Activated CD4-positive, alpha-beta T cell treated with anti-CD3 and anti-CD28 coated beads, Interleukin-2, amount 50 U/mL, for 48 hours (primary cell): ENCODE results near the gene SLC46A1.

Source experiments
- DNase-seq, 2 experiments: peaks; one replicate each; pipeline ENCODE4 v3.0.0-alpha.2; 2020

The SLC46A1 gene

DNA sequence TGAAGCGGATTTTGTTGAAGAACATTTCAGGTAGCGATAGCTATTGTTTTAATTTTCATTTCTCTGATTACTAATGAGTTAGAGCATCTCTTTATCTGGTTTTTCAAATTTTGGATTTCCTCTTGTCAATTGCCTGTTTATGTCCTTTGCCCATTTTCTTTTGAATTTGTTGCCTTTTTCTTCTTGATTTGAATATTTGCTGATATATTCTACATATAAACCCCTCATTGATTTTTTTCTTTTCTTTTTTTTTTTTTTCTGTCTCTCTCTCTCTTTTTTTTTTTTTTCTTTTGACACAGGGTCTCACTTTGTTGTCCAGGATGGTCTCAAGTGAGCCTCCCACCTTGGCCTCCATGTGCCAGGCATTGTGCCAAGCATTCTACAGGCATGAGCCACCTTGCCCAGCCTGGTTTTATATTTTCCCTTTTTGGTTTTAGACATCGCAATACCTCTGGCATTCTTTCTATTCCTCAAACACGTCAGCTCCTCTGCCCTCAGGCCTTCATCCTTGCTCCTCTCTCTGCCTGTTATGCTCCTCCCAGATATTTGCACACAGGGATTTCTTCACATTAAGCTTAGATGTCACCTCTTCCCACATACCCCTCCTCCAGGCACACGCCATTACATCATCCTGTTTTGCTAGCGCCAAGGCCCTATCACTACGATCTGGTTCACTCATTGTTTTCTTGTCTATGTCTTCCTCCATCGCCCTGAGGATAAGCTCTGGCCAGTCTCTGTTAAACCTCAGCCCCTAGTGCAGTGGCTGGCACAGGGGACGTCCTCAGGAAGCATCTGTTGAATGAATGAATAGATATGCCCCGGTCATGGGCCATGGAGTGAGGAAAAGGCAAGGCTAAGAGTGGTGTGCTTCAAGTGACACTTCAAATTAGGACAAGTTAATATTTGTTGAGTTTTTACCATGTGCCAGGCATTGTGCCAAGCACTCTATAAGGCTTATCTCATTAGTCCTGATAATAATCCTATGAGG is 25.9 kb downstream of the SLC46A1 start:
- DNase-seq: no peak

DNA sequence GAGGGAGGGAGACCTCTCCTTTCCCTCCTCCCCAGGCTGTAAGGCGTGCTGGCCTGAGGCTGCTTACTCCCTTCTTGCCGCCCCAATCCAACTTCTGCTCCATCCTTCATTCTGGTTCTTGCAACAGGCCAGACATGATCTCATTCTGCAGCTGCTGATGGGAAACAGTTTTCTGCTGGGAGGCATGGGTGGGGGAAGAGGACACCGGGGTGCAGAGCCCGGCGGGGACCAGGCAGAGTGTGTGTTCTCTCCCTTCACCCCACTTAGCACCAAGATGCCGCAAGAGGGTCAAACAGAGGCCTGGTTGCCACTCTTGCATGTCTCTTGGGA is 33.1 kb downstream of the SLC46A1 start:
- no peak for DNase-seq

DNA sequence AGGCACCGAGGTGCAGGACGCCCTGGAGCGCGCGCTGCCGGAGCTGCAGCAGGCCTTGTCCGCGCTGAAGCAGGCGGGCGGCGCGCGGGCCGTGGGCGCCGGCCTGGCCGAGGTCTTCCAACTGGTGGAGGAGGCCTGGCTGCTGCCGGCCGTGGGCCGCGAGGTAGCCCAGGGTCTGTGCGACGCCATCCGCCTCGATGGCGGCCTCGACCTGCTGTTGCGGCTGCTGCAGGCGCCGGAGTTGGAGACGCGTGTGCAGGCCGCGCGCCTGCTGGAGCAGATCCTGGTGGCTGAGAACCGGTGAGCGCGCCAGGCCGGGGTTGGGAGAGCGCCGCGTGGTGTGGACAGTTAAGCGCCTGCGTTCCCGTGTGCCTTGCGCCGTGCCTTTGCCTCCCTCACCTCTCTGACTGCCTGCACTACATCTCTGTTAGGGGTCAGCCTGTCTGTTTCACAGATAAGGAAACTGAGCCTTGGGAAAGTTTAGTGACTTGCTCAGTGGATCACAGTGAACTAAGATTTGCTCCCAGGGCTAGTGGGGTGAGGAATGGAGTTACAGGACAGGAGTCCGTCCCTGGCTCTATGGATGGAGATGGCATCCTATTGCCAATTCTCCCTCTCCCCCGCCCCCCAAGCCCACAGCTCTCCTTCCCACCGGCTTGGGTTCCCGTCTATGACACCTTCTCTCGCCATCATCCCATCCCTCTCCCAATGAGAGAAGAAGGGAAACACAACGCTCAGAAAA is 33.6 kb downstream of the SLC46A1 start:
- DNase-seq: peak; percentile 34 to 46

DNA sequence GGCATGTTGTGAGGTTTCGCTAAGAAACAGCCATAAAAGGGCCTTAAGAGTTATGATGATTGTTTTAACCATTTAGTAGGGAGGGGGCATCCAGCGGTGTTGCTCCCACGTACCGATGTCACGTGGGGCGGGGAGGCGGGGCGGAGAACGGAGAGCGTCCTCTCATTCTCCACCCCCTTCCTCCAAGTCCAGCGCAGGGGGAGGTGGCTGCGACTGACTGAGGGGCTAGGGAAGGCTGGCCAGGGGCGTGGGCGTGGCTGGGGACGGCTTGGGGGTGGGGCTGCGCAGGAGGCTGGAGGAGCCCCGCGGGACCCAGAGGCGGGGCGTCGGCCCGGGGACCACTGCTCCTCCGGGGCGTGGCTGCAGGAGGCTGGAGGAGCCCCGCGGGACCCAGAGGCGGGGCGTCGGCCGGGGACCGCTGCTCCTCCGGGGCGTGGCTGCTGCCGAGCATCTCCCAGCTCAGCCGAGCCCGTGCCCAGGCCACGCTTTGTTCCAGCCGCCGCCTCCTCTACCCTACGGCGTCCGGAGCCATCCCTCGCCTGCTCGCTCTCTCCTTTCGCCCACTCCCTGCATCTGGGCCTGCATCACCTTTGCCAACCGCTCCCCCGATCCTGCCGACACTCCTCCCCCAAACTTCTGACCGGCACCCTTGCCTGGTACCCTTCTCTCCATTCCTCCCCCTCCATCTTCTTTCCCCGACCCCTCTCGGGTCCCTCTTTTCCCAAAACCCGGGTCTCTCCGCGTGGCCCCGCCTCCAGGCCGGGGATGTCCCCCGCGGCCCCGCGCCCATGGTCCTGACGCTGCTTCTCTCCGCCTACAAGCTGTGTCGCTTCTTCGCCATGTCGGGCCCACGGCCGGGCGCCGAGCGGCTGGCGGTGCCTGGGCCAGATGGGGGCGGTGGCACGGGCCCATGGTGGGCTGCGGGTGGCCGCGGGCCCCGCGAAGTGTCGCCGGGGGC is 34.5 kb downstream of the SLC46A1 start, which contains the start of gene SARM1:
SARM1 (plus strand) TSS at position 450 of the 958 bp plus-strand sequence; CDS start at position 789, 339 bp downstream.
- peak; percentile 93 to 94 for DNase-seq

DNA sequence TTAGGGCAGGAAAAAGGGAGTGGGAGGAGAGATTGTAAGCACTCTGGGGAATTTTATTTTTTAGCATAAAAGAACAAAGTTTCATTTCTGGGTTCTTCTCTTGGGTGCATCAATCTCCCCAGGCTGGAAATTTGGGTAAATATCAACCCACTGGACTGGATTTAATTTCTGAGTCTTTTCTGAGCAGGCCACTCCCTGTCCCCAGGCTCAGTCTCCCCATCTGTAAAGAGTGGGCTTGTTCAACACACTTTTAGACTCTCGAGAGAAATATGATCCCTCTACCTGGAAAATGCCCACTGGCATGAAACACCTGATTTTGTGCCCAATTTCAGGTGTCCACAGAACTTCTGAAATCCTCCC is 35.3 kb downstream of the SLC46A1 start:
- DNase-seq: no peak

DNA sequence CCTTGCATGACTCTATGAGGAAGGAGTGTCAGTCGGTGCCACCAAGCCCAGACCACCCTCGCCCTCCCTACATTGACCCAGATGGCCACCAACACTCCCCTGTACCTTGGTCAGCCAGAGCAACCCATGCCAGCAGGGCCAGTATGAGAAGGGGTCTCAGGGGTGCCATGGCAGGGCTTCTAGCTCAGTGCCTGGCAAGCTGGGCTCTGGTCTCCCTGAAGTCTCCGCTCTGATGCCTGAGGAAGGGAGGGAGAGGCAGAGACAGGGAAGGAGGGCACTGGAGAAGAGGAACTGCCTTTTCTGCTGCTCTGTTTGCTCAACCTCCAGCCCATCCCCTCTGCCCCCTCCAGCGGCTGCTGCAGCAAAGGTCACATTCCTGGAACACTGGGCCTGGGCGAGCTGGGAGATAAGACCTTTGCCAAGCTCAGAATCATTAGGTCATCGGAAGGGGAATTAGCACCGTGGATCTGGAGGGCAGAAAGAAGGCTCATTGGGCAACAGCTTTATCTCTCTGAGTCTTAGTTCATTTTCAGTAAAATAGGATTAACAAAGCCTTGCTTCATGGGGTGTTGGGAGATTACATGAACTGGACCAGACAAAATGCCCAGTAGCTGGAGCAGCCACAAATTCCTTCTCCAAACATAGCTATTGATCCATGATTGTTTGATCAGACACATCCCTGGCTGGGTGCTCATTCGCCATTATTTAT is 35.8 kb downstream of the SLC46A1 start, which contains the start of gene VTN:
VTN (minus strand) TSS at position 273 of the 709 bp plus-strand sequence; CDS start at position 169, 104 bp downstream.
- no peak for DNase-seq

DNA sequence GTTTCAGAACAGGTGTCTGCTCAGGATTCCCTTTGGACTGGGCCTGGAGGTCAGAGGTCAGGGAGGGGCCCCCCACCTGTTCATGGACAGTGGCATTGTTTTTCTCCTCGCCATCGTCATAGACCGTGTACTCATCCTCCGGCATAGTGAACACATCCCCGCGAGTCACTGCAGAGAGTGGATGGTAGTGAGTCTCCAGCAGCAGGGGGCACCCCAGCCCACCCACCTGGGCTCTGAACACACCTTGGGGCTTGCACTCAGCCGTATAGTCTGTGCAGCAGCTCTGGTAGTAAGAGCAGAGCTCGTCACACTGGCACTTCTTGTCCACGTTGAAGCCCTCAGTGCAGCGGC is 36.4 kb downstream of the SLC46A1 start:
- no peak for DNase-seq

DNA sequence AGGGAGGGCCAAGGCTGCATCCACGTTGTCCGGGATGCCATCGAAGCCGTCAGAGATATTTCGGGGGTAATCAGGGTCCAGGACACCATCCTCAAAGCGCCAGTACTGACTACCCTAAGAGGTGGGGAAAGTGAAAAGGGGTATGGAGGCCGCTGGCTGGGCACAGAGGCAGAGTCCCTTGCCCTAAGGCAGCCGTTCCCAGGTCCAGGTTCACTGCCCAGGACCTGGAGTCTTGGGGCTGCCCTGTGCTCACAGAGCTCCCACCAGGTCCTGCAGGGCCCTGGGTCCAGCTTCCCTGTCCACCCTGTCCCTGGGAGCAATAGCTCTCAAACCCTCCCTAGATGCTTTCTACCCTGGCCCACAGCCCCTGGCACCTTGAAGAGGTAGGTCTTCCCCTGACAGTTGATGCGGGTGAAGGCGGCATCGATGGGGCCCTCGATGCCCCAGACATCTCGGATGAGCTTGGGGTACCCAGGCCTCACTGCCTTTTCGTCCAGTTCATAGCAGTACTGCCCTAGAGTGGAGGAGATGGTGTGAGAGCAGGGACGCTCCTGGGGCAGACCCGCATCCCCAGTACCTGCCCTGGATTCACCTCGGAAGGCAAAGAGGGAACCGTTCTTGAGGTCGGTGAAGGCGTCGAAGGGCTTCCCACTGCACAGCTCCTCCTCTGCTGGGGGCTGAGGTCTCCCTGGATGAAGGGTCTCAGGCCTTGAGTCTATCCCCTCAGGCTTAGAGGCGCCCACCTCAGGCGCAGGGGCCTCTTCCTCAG is 36.9 kb downstream of the SLC46A1 start:
- DNase-seq: no peak

DNA sequence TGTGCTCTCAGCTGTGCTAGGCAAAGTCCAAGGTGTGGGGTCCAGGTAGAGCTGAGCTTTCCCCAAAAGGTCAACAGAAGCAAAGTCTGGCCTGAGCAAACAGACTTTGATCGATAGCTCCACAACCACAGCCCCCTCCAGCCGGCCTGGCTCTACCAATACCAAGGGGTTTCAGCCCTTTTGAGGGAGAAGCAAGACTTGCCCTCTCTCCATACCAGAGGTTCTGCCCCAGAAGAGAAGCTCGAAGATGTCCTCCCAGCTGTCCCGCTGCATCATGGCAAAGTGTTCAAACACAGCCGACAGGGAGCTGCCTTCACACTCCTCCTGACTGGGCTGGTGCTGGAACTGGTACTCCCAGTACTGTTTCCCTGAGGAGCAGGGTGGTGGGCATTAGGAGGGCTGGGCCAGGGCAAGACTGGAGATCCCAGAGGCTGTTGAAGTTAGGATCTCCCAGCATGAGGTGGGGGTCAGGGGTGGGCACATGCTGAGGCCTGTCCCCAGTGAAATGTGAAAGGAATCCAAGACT is 37.6 kb downstream of the SLC46A1 start:
- no peak for DNase-seq

DNA sequence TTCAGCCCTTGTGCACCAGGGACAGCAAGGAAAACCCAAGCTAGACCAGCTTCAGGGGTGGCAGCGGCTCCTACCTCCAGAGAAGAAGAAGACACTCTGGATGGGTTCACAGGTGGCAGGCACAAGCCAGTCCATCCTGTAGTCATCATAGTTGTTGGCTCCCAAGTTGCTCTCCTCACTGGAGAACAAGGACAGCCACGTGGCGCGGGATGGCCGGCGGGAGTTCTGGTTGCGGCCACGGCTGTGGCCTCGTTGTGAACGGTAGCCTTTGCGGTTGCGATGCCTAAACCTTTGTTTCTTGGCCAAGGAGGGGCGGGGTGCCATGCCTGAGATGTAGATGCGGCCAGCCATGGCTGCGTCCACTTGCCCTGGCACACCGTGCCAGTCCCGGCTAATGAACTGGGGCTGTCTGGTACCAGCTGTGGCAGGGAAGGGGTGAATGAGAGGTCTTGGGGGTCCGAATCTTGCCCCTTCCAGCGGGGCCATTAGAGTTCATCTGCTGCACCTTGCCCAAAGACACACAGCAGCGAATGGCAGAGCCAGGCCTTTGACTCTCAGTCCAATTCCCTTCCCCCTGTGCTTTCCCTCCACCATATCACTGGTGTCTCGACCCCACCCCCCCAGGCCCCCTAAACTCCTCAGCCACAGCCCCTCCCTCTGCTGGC is 38.2 kb downstream of the SLC46A1 start:
- DNase-seq: no peak

DNA sequence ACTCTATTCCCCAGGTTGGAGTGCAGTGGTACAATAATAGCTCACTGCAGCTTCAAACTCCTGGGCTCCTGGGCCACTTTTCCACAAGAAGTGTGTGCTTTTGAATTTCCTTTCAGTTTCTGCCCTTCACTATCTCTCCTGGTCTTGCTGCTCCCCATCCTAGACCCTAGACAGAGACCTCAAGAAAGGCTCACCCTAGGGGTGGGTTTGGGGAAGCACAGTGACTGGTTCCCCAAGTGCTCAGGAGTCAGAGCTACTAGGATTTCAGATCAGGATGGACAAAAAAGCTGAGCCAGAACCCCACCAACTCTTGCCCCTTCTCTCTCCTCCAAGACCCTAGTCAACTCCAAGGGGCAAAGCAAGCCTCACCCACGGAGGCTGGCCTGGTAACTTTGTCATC is 39.4 kb downstream of the SLC46A1 start:
- no peak for DNase-seq

DNA sequence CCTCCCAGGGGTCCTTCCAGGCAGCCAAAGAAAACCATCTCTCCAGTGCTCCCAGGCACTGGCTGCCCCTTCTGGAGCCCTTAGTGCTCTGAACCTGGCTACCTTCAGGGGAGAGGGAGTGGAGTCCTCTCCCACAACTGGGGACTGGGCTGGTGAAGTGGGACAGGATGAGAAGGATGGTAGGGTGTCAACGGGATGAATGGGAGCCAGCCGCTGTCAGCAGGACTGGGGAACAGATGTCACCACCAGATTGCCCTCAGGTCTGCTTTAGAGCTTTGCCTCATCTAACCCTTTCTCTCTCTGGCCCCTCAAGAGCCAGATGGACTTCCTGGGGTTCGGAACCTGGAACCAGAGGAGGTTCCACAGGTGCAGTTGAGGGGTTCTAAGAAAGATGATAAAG is 40.5 kb downstream of the SLC46A1 start:
- no peak for DNase-seq

DNA sequence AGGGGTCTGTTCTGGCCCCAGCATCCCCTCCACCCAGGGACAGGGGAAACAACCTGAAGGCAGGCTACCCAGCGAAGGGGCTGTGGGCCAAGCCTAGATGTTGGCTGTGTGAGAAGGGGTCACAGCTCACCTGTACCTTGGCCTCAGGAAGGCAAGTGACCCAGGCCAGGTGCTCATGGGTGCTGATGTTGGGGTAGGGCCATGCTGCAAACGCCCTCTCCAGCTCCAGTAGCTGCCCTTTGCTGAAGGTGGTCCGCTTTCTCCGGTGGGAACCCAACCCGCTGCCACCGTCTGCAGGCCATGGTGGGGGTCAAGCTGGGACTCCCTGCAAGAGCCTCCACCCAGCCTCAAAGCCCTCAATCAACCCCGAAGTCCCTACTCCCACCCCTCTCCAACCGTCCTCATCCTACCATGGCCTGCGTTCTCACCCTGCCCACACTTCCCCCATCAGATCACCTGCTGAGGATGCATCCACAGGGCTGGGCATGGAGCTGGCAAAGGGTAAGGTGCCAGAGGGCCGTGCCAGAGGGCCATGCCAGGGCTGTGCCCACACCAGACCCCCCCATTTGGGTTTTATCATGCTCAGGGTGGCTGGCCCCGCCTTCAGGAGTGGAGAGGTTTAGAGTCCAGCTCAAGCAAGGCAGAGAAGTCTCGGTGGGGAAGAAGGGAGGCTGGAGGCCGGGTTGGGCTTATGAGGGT is 41.2 kb downstream of the SLC46A1 start, which contains the start of gene SEBOX:
SEBOX (minus strand) TSS at position 535 of the 699 bp plus-strand sequence; CDS start at position 487, 48 bp downstream.
- DNase-seq: no peak

DNA sequence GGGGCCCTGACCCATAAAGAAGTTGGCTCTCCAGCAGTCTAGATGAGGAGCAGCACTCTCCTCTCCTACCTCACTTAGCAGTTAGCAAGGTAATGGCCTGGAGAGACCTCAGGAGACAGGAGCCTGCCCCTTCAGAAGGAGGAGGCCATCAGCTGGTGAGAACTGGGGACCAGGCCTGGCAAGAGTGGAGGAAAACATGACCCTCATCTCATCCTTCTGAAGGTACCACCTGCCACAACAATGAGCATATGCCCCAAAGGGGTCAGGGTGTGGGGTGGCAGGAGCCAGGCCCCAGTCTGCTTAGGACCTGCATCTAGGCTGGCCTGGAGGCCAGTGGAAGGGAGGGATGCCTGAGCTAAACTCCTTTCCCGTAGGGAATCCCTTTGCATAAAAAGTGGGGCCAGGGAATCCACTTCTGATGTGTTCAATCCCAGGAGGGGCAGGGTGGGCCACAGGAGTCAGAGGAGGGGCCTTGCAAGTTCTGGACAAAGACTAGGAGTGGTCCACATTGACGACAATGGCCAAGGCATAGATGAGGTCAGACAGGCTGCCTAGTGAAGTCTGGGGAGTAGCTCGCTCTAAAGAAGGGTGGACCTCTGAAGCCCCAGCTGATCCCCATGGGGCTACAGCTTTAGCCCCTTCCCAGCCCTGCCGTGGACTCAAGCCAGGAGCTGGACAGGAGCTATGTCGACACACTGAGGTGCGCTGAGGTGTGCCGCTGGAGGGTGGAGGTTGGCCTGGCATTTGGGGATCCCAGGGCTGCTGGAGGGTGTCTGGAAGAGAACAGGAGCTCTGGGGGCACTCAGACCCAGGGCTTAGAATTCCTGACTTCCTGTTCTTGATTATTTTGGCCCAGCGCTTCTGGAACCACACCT is 42.0 kb downstream of the SLC46A1 start:
- no peak for DNase-seq

DNA sequence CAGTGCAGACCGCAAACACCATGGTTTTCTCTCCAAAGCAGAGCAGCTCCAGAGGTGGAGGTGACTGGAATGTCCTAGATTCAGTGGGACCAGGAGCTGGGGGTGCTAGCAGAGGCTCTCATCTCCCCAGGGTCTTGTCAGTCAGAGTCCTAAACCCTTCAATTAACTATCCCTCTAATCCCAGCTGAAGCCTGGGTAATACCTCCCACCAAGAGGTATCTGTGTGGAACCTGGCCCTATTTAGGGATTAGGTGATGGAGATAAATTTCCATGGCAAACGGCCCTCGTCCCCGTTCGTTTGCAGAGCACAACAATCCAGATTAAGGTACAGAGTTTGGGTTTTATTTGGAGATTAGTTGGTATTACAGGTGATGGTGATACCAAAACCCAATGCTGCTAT is 42.8 kb downstream of the SLC46A1 start:
- DNase-seq: no peak

DNA sequence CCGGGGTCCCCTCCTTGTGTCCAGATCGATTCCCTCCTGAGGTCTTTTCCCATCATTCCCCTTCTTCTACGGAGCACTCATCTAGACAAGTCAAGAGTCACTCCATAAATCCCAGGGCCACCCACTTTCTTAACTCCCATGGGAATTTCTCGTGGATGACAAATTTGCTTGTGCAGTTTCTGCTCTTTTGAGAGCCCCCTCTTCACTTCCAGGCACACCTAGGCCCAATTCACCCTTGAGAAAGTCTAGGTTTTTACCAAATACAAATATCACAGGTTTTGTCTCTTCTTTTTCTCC is 48.2 kb downstream of the SLC46A1 start:
- no peak for DNase-seq

DNA sequence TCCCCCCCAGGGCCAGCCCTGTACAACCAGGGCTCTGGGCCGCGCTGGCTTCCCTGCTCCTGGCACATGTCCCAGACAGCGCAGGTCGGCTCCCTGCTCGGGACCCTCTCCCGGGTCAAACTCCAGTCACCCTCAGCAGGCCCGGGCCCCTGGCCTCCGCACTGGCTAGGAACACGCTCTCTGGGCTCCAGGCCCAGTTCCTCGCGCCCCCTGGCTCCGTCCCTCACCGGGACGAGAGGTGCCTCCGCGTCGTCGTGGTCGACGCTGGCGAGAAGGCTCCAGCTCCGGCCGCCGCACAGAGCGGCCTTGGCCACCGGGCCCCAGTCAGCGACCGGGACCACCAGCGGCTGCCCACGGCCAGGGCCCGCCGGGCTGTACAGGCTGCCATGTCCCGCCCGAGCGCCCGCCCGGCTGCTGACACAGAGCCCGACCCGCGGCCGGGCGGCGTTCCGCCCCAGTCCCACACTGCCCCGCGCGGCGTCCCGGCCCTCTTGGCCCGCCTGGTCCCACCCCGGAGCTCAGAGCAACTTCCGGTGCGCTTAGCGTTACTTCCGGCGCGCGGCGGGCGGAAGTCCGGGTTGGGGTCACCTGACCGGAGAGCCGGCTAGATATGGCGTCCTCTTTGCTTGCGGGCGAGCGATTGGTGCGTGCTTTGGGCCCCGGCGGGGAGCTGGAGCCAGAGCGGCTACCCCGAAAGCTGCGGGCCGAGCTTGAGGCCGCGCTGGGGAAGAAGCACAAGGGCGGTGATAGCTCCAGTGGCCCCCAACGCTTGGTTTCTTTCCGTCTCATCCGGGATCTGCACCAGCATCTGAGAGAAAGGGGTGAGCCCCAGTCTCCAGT is 48.7 kb downstream of the SLC46A1 start, which contains the start of gene POLDIP2:
POLDIP2 (minus strand) TSS at position 467 of the 840 bp plus-strand sequence; CDS start at position 388, 79 bp downstream.
- peak; percentile 92 to 95 for DNase-seq

DNA sequence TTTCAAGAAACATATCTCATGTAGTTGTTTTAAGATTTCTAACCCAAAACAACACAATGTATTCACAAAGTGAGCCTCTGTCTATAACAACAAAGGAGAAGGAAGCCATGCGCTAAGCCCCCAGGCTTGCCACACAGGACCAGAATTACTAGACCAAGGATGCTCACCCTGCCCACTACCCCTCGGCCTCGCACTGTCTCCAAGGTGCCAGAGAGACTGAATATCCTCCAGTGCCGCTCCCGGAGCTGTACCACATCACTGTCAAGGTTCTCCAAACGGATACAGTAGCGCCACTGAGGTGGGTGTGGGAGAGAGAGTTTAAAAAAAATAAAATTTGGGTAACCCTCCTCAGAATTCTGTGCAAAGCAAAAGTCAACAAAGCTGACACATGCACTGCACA is 55.7 kb downstream of the SLC46A1 start:
- DNase-seq: no peak
